Peyer's patch (tissue), 4 donors: ENCODE results near the gene PLIN3. TPM values are rescaled to one million over a fixed set of nuclear protein-coding genes. Genes with fewer than 3 reads are reported as not detected.
"Not testable (repeated sequence)": the region's sequence is repeated elsewhere in the genome, so short reads cannot be mapped to it uniquely, and the experiment has no call there.

Source experiments
- DNase-seq, 3 donors: peaks; one replicate each; pipeline ENCODE4 v3.0.0-alpha.2; 2017 to 2019
- H3K27ac ChIP-seq, 4 donors: fragments of 200-600 bp; sonication (generic); one replicate each; pipeline ENCODE4 v1.5.1; 2016 to 2019
- H3K27me3 ChIP-seq, 2 donors: fragments of 200-600 bp; sonication (generic); one replicate each; pipeline ENCODE4 v1.5.1; 2019
- H3K36me3 ChIP-seq, 3 donors: fragments of 200-600 bp; sonication (generic); one replicate each; pipeline ENCODE4 v1.5.1; 2016 to 2019
- H3K4me1 ChIP-seq, 4 donors: fragments of 200-600 bp; sonication (generic); one replicate each; pipeline ENCODE4 v1.5.1; 2016 to 2019
- H3K4me3 ChIP-seq, 4 donors: fragments of 200-600 bp; sonication (generic); 1 replicate in 3 of 4; 2 replicates in 1 of 4; pipeline ENCODE4 v1.5.1; 2016 to 2019; ENCODE audit warnings: mild to moderate bottlenecking in 1 of 4
- H3K9me3 ChIP-seq, 4 donors: fragments of 200-600 bp; sonication (generic); one replicate each; pipeline ENCODE4 v1.5.1; 2016 to 2019; ENCODE audit warnings: mild to moderate bottlenecking in 1 of 4
- CTCF ChIP-seq, 6 experiments: fragments of 450-650 bp in 4 of 6; fragments of 200-600 bp in 2 of 6; sonication (generic) in 1 of 6; IDR thresholded peaks; one replicate each; pipeline ENCODE4 v1.5.1; 2017 to 2019; ENCODE audit warnings: antibody characterized with exemption in 6 of 6, mild to moderate bottlenecking in 3 of 6, moderate library complexity in 1 of 6
- POLR2A ChIP-seq, 2 donors: fragments of 450-650 bp; IDR thresholded peaks; one replicate each; pipeline ENCODE4 v1.5.1; 2017; ENCODE audit warnings: antibody characterized with exemption in 2 of 2, mild to moderate bottlenecking in 2 of 2, moderate library complexity in 2 of 2
- total RNA-seq, 4 donors: library from RNA; depleted of rRNA; stranded (reverse); fragments of >200 nt; gene quantifications; one replicate each; pipeline ENCODE4 v1.1.0, GENCODE V29; 2016

The PLIN3 gene
- total RNA-seq, 4 donors from 2014 or later: 22.3 to 150 (median 108) TPM

GRCh38 chr19:4803736-4804695, 63.5 kb downstream of the PLIN3 start:
- no peaks in the 10 kb centered on the region for H3K36me3 ChIP-seq
- no peaks in the 10 kb centered on the region for H3K27me3 ChIP-seq
- no peaks in the 10 kb centered on the region for H3K4me1 ChIP-seq
- peak; percentile 63 to 79 (median 68) for DNase-seq
- TF ChIP-seq POLR2A (IDR thresholded peaks at IDR 0.05) (no peak), CTCF (IDR thresholded peaks at IDR 0.05) (peak; percentile 43 to 74 (median 56))
- no peak overlapping the region for H3K27ac ChIP-seq
- no peaks in the 10 kb centered on the region for H3K9me3 ChIP-seq
- no peak overlapping the region for H3K4me3 ChIP-seq

- no peaks in the 10 kb centered on the region for H3K4me1 ChIP-seq
- H3K27me3 ChIP-seq: no peaks in the 10 kb centered on the region
- peaks cover 0 to under 1% (median 0%) of the 10 kb centered on the region in 3 donors for H3K36me3 ChIP-seq
- DNase-seq: no peak
- no peaks in the 10 kb centered on the region for H3K9me3 ChIP-seq
- no peak overlapping the region for H3K4me3 ChIP-seq
- H3K27ac ChIP-seq: no peak overlapping the region
- TF ChIP-seq POLR2A (IDR thresholded peaks at IDR 0.05) (no peak), CTCF (IDR thresholded peaks at IDR 0.05) (no peak)
These were observed 64.8 kb downstream of the PLIN3 start for GRCh38 chr19:4802711-4803110.

- TF ChIP-seq CTCF (IDR thresholded peaks at IDR 0.05): no peak
- TF ChIP-seq POLR2A (IDR thresholded peaks at IDR 0.05): no peak
- Histone ChIP-seq H3K4me1 (no peaks in the 10 kb centered on the region), H3K36me3 (peaks cover 0 to 13% (median 0%) of the 10 kb centered on the region in 3 donors), H3K4me3 (no peak overlapping the region), H3K27me3 (no peaks in the 10 kb centered on the region), H3K27ac (no peak overlapping the region), H3K9me3 (no peaks in the 10 kb centered on the region)
- no peak for DNase-seq
These were observed 66.3 kb downstream of the PLIN3 start for GRCh38 chr19:4801085-4801619.

- Histone ChIP-seq H3K27ac (no peak overlapping the region), H3K9me3 (no peaks in the 10 kb centered on the region), H3K4me3 (no peak overlapping the region), H3K4me1 (no peaks in the 10 kb centered on the region), H3K36me3 (peaks cover 0 to 17% (median 0%) of the 10 kb centered on the region in 3 donors), H3K27me3 (no peaks in the 10 kb centered on the region)
- no peak for DNase-seq
- TF ChIP-seq POLR2A (IDR thresholded peaks at IDR 0.05) (no peak), CTCF (IDR thresholded peaks at IDR 0.05) (no peak)
These were observed 66.8 kb downstream of the PLIN3 start for GRCh38 chr19:4800591-4801081.

GRCh38 chr19:4795400-4795799, 72.1 kb downstream of the PLIN3 start:
- H3K27me3 ChIP-seq: no peaks in the 10 kb centered on the region
- peaks cover 0 to 33% (median 10%) of the 10 kb centered on the region in 4 donors for H3K4me1 ChIP-seq
- H3K27ac ChIP-seq: no peak overlapping the region
- H3K36me3 ChIP-seq: peaks cover 0 to 43% (median 0%) of the 10 kb centered on the region in 3 donors
- no peak for TF ChIP-seq POLR2A (IDR thresholded peaks at IDR 0.05)
- H3K9me3 ChIP-seq: no peaks in the 10 kb centered on the region
- no peak for DNase-seq
- H3K4me3 ChIP-seq: no peak overlapping the region

- peaks cover 0 to 43% (median 0%) of the 10 kb centered on the region in 3 donors for H3K36me3 ChIP-seq
- H3K9me3 ChIP-seq: no peaks in the 10 kb centered on the region
- H3K4me1 ChIP-seq: peaks cover 0 to 33% (median 10%) of the 10 kb centered on the region in 4 donors
- no peak for DNase-seq
- TF ChIP-seq CTCF (IDR thresholded peaks at IDR 0.05) (no peak), POLR2A (IDR thresholded peaks at IDR 0.05) (no peak)
- no peak overlapping the region for H3K27ac ChIP-seq
- no peaks in the 10 kb centered on the region for H3K27me3 ChIP-seq
- H3K4me3 ChIP-seq: no peak overlapping the region
These were observed 72.5 kb downstream of the PLIN3 start for GRCh38 chr19:4794971-4795370.

- H3K27me3 ChIP-seq, H3K9me3 ChIP-seq, H3K27ac ChIP-seq, H3K4me3 ChIP-seq, DNase-seq: not testable (repeated sequence)
- peaks cover 0 to 33% (median 10%) of the 10 kb centered on the region in 4 donors for H3K4me1 ChIP-seq
- peaks cover 0 to 43% (median 0%) of the 10 kb centered on the region in 3 donors for H3K36me3 ChIP-seq
These were observed 74.2 kb downstream of the PLIN3 start for GRCh38 chr19:4793278-4793677.

- Histone ChIP-seq H3K4me3 (peak overlapping the region in 3 of 4 donors; percentile 80 to 100 (median 85)), H3K27ac (peak overlapping the region in 1 of 4 donors; percentile 93), H3K36me3 (peaks cover 0 to 43% (median 0%) of the 10 kb centered on the region in 3 donors), H3K4me1 (peaks cover 0 to 33% (median 10%) of the 10 kb centered on the region in 4 donors)
- DNase-seq, H3K9me3 ChIP-seq, H3K27me3 ChIP-seq: not testable (repeated sequence)
These were observed 74.6 kb downstream of the PLIN3 start for GRCh38 chr19:4792866-4793195.
